GM19023 (cell line): ENCODE measurements around the gene MYLIP.

ENCODE experiments used
- ATAC-seq: cut with Tn5 transposase; IDR thresholded peaks from one replicate; pipeline ENCODE4 v1.9.1; 2021; ENCODE audit warnings: mild to moderate bottlenecking, moderate library complexity; ENCODE audit not compliant: unreplicated experiment

Gene MYLIP

GRCh38 chr6:16137451-16137801 lies 8.5 kb downstream of the MYLIP start:
- ATAC-seq: no peak

DNA sequence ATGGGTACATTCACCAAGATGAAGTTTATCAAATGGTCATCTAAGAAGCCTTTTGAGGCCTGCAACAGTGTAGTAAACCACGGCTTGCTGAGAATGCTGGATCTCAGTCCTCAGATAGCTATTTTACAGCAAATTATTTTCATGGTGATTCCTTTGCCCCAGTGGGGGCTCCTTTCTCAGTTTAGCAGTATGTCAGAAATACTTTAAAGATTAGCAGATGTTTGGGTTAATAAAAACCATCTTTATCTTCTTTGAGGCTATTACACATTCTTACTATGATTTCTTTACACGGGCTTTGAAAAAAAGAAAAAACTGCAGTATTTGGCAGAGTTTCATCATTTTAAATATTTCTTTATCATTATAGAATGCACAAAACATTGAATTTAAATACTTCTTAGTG lies 10.7 kb downstream of the MYLIP start:
- ATAC-seq: no peak

- ATAC-seq: no peak
Observed at GRCh38 chr6:16140607-16141006, 11.7 kb downstream of the MYLIP start.

- ATAC-seq: no peak
Observed at GRCh38 chr6:16141514-16141913, 12.6 kb downstream of the MYLIP start.

- no peak for ATAC-seq
Observed at GRCh38 chr6:16145038-16145437, 16.2 kb downstream of the MYLIP start.

DNA sequence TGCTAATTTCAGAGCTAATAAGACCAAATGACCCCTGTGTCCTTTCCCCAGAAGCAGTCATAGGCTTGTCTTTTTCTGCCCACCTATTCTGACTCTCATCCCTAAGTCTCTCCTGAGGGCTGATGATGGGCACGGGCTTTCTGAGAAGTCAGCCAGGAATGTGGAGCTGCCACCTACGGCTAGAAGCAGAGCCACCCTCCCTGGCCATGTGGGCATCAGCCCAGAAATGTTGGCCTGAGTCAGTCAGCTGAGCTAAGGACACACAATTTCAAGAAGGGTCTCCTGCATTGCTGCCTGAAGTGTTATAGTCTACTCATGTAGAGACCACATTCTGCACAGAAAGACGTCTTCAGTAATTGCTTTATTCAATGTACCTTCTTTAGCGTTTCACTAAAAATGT lies 17.1 kb downstream of the MYLIP start:
- no peak for ATAC-seq

DNA sequence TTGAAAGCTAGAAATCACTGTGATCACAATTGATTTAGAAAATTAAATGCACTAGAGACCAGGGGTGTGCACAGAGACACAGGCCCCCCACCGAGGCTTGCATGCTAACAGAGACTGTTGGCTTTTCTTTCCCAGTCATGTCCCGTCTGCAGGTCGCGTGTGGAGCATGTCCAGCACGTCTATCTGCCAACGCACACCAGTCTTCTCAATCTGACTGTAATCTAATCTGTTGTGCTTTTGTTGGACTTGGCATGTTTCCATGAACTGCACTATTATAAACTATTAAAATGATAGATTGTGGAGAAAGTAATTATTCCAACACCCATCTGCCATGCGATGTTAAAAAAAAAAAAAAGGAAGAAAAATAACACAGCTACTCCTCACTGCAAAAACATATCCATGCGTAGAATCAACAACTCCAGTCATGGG lies 17.7 kb downstream of the MYLIP start:
- no peak for ATAC-seq

DNA sequence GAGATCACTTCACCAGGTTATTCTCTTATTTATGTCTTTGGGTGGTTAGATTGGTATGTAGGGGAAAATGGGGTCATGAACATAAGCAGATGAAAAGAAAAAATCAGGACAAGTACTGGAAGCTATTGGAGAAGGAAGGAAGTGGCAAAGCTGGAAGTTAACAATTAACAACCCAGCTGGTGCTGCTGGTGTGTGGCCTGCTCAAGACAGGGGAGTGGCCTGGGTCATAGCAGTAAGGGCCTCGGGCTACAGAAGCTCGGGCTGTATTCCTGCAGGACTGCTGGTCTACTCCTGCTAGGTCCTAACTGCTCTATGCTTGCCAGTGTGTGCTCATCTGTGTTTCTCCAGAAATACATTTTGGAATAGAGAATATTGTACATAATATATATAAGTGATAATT lies 19.6 kb downstream of the MYLIP start:
- ATAC-seq: no peak

DNA sequence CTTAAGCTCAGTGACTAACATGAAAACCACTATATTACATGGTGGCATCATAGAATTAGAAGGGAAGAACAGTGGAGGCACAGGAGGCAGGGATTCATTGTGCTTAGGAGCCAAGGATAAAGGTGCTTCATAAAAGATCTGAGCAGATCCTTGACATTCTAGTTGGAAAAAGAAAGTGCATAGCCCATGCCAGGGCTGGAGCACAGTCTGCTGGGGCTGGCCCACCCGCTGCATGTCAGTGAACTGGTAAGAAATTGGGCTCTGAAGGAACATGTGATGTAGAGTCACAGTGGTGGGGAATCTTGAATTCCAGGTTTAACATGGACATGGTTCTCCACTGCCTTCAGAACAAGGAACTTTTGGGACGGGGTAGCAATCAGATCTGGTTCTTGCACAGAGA lies 20.4 kb downstream of the MYLIP start:
- no peak for ATAC-seq

DNA sequence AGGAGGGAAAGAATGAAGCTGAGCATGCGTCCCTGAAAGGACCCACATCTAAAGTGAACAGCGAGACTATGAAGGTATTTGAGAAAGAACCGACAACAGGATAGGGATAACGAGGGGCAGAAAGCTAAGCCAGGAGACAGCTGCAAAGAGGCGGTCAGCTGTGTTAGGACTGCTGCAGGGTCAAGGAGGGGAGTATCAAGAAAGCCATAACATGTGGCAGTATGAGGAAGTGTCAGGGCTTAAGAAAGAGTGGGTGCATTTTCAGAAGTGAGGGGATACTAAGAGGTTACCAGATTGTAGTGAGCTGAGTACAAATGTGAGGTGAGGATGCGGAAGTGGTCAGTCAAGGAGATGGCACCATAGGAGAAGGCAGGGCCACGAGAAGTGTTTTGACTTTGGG lies 21.2 kb downstream of the MYLIP start:
- ATAC-seq: no peak

- ATAC-seq: no peak
Observed at GRCh38 chr6:16153211-16153820, 24.4 kb downstream of the MYLIP start.

DNA sequence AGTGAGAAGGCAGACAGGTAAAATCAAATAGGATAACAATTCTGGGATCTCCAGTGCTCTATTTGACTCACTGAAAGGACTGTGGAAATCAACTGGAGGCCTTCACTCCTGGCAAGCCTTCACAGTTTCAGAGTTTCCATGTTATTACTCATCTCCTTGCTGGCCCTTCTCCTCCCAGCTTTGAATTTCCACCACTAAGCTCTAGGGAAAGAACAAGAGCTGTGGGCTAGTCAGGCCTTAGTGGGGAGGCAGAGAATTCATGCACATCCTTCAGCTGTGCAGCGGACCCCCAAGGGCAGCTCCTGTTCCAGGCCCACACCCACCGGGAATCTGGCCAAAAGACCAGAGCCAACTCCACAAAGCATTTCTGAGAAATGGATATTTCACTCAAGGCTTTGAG lies 26.0 kb downstream of the MYLIP start:
- ATAC-seq: no peak

- no peak for ATAC-seq
Observed at GRCh38 chr6:16157492-16157891, 28.6 kb downstream of the MYLIP start.

- no peak for ATAC-seq
Observed at GRCh38 chr6:16157909-16158308, 29.0 kb downstream of the MYLIP start.

DNA sequence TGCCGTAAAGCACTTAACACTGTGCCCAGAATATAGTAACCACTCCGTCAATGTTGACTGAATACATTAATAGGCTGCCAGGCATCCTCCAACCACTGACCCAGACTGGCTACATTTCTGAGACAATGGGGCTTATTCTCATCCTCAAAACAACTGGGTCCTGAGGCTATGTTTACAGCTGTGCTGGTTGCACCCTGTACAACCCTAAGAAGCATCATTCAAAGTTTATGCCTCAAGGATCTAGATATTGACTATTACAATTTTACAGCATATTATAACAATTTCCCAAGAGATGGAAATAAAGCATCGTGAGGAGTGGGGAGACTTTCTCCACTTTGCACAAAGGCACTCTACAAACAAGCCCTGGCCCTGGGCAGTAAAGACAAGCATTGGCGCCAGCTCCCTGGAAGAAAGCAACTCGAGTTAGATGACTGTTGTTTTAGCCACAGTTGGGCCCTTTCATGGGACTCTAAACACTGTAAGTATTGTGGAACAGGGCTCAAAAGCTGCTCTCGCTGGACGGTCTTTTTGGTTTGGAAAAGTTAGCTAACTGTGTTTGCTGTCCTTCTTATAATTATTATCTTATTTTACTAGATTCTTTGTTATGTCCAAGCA lies 30.2 kb downstream of the MYLIP start:
- no peak for ATAC-seq

- no peak for ATAC-seq
Observed at GRCh38 chr6:16160794-16161193, 31.9 kb downstream of the MYLIP start.

- no peak for ATAC-seq
Observed at GRCh38 chr6:16162003-16162402, 33.1 kb downstream of the MYLIP start.

DNA sequence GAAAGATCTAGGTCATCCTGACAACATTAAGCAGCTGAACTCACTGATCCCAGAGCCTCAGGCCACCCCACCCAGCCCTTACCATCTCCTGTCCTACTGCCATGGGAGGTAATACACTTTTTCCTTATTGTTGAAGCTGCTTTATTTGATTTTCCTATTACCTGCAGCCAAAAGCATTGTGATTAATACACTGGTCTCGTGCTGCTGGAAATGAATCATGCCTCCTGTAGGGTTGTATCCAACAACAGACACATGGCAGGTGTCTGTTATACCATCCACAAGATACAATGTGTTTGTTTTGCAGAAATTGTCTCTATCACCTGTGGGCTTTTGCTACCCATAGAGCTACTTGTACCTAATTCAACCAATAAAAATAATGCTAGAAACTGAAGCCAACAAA lies 34.2 kb downstream of the MYLIP start:
- ATAC-seq: no peak

- no peak for ATAC-seq
Observed at GRCh38 chr6:16163535-16164300, 34.8 kb downstream of the MYLIP start.

DNA sequence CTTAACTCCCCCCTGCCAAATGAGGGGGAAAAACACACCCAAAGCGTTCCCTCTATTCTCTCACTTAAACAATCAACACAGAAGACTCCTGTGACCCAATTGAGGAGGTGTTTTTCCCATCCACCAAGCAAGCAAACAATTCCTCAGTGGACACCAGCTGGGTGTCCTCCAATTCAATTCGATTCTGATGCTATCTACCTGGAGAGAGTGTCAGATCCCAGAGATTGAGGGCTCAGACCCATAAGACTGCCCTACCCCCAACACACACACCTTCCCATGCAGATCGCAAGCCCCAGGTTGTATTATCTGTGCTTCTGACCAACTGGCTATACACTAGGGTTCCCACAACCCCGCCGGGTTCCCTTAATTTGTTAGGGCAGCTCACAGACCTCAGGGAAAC lies 36.8 kb downstream of the MYLIP start:
- no peak for ATAC-seq

DNA sequence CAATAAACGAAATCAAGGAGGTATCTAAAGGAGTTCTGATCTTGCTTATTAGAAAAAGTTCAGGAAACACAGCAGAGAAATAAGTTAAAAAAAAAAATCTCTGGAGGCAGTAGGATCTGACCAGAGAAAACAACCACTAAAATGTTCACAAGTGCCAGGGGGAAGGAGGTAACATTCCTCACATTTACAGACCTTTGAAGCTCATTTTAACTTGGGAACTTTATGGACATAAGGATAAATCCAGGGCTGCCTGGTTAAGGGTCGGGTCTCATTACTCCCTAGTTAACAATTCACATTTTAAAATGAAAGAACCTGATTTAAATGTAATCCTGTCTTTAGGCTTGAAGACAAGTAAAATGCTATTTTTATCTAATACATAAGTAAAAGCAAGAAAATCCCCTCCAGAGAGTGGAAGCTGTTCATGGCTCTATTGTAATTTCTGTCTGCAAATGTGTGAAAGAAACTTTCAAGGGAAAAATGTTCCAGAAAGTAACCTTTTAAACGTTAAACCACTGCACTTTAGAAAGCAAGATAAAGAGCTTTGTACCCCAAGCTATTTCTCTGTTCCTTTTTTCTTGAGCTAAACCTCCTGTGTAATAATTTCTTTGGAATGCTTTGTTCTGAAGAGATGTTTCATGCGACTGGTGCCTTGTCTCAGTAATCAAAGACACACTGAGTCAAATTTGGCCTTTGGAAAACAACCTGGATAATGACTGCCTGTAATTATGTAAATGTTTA lies 38.2 kb downstream of the MYLIP start:
- no peak for ATAC-seq

DNA sequence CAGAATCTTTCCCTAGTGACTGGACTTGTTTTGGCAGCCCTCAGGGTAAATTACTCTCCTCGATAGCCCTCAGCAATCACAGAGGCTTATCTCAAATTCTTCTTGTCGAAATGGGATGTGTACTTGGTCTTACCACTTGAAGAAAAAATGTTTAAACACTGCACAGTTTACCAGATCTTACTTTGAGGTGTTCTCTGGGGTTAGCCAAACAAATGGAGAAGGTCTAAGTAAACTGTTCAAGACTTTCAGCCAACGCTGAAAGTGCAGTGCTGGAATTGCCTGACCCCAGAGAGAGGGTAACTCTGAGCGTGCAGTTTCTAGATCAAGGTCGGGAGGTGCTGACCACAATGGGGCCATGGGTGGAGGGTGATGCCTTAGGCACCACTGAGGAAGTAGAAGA lies 39.2 kb downstream of the MYLIP start:
- no peak for ATAC-seq
